A549 (cell line): ENCODE measurements around the gene FBXL7.

Source experiments
- ATOH8 ChIP-seq: fragments of 250-450 bp; sonication (Bioruptor Pico); IDR thresholded peaks from 2 replicates; pipeline ENCODE4 v1.5.0; 2020; ENCODE audit warnings: low read depth, mild to moderate bottlenecking, moderate library complexity
- CHD2 ChIP-seq: fragments of 150-350 bp; IDR thresholded peaks from 2 replicates; pipeline ENCODE4 v1.6.1; 2014; ENCODE audit warnings: low read length; ENCODE audit not compliant: partially characterized antibody
- CTCF ChIP-seq: fragments of >200 bp; sonication (Bioruptor Twin); formaldehyde crosslinking; IDR thresholded peaks from 3 replicates; pipeline ENCODE4 v1.5.1; 2016
- ELK1 ChIP-seq: fragments of 150-350 bp; IDR thresholded peaks from 2 replicates; pipeline ENCODE4 v1.6.1; 2014; ENCODE audit warnings: low read depth, mild to moderate bottlenecking, low read length
- MAX ChIP-seq: IDR thresholded peaks from 2 replicates; pipeline ENCODE4 v1.6.1; 2012
- POLR2A ChIP-seq: IDR thresholded peaks from 2 replicates; pipeline ENCODE4 v1.6.1; 2012; ENCODE audit warnings: mild to moderate bottlenecking, low read length
- RAD21 ChIP-seq, 2 experiments: fragments of >200 bp in 1 of 2; sonication (Bioruptor Twin) in 1 of 2; formaldehyde crosslinking in 1 of 2; IDR thresholded peaks in 1 of 2; conservative IDR thresholded peaks in 1 of 2; 2 replicates in 1 of 2; 3 replicates in 1 of 2; pipeline ENCODE4 v1.6.1; 2012 to 2018; ENCODE audit warnings: inconsistent platforms in 1 of 2
- RARB ChIP-seq: fragments of 250-450 bp; sonication (Bioruptor Pico); IDR thresholded peaks from 2 replicates; pipeline ENCODE4 v1.8.0; 2021; ENCODE audit warnings: mild to moderate bottlenecking, moderate library complexity
- SMC3 ChIP-seq: fragments of >200 bp; sonication (Bioruptor Twin); formaldehyde crosslinking; IDR thresholded peaks from 3 replicates; pipeline ENCODE4 v1.6.1; 2018; ENCODE audit warnings: inconsistent platforms

GRCh38 chr5:15889001-15889400 is 389.0 kb downstream of the FBXL7 start:
- no peak for TF ChIP-seq SMC3
- TF ChIP-seq CTCF: no peak
- no peak for TF ChIP-seq ELK1
- no peak for TF ChIP-seq ATOH8
- no peak for TF ChIP-seq RAD21 (conservative IDR thresholded peaks at IDR 0.05 in 1 of 2, IDR thresholded peaks at IDR 0.05 in 1 of 2)
- TF ChIP-seq CHD2: no peak
- no peak for TF ChIP-seq POLR2A
- no peak for TF ChIP-seq MAX
- TF ChIP-seq RARB (CRISPR knock-in tag): no peak
